Anterior cingulate cortex (tissue), 58 donors: ENCODE data around the gene DNAH10.

Source experiments
- DNase-seq, 58 donors: peaks; one replicate each; lab custom pipeline; 2025; lab: John Stamatoyannopoulos, UW

Gene DNAH10

GRCh38 chr12:123761841-123762714, at the start of gene DNAH10:
TSS of gene DNAH10 (plus strand) at chr12:123762301. CDS start at chr12:123762337, 36 bp downstream.
- peak in 1 of 58 donors; percentile 2 for DNase-seq

DNA sequence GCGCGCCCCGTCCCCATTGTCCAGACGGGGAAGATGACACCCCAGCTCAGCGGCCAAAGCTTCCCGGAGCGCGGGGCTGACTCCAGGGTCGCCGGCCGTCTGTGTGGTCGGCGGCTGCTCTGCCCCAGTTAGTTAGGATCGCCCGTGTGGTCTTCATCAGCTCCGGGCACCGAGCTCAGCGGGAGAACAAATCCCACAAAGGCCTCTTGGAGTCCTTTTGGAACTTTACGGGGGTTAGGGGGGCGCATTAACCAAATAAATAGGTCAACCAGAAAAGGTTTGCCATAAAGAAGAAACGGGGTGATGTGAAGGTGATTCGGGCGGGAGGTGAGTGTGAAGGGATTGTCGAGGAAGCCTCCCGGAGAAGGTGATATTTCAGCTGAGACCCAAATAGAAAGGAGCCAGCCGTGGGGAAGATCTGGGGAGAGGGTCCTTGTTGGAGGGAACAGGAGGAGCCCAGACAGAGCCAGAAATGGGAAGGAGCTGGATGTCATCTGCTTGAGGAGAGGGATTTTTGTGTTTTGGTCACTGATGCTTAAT, 49.3 kb upstream of the DNAH10 start:
- peak in 1 of 58 donors; percentile 3 for DNase-seq

GRCh38 chr12:123713398-123713797, 48.7 kb upstream of the DNAH10 start:
- DNase-seq = peak in 8 of 58 donors; percentile 0 to 23 (median 4)

- DNase-seq = no peak
Measured at GRCh38 chr12:123713823-123714585, 48.1 kb upstream of the DNAH10 start.

- DNase-seq = no peak
Measured at GRCh38 chr12:123715195-123715594, 46.9 kb upstream of the DNAH10 start.

DNA sequence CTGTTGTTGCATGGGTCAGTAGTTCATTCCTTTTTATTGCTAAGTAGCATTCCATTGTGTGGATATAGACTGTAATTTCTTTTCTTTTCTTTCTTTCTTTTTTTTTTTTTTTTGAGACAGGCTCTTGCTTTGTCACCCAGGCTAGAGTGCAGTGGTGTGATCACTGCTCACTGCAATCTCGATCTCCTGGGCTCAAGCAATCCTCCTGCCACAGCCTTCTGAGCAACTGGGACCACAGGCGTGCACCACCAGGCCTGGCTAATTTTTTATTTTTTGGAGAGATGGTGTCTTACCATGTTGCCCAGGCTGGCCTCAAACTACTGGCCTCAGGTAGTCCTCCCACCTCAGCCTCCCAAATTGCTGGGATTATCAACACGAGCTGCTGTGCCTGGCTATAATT, 44.8 kb upstream of the DNAH10 start:
- DNase-seq = no peak

DNA sequence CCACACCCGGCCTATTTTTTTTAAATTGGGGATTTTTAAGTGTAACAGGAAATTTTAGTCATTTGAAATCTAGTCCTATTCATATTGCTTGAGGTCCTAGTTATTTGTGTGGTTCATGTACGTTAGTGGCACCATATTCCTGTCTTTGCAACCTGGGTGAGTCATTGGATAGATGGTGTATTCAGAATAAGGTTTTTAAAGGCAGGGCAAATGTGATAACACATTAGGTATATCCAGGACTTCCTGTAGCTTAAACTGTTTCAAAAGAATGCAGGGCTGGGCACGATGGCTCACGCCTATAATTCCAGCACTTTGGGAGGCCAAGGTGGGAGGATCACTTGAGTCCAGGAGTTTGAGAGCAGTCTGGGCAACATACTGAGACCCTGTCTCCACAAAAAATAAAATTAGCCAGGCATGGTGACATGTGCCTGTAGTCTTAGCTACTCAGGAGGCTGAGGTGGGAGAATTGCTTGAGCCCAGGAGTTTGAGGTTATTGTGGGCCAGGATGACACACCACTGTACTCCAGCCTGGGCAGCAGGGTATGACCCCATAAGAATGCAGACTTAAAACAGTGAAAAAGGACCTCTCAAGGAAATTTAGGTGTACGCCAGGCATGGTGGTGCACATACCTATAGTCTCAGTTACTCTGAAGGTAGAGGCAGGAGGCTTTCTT, 41.8 kb upstream of the DNAH10 start:
- no peak for DNase-seq

- no peak for DNase-seq
Measured at GRCh38 chr12:123721245-123721644, 40.9 kb upstream of the DNAH10 start.

DNA sequence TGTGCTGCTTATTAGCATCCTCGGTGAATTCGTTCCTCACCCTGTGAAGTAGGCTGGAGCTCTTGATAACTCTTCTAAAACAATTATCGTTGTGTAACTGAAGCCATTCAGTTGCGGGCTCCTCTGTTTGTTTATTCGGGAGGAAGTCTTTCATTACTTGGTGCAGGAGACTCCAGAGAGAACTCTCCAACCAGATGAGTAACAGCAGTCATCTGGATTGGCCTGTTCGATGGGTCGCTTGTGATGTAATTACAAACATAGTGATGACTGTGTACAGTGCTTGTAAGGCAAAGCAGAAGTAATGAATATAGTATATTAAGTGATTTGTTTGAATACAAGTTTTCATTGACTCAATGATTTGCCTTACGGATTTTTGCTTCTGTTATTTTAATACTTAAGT, 39.1 kb upstream of the DNAH10 start:
- DNase-seq = no peak

DNA sequence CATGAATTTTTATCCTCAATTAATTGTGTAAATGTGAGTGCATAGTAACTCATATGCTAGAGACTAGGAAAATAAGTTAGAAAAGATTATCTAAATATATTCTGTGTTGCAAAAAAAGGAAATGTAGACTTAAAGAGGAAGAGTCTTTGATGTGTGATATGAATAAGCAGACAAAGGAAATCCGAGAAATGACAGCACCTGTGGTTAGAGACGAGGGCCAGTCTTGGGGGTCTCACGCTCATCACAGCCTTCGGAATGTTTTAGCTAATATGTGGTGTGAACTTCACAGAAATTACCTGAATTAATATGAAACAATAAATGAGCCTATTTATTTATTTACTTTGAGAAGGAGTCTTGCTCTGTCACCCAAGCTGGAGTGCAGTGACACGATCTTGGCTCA, 38.3 kb upstream of the DNAH10 start:
- no peak for DNase-seq

- no peak for DNase-seq
Measured at GRCh38 chr12:123726244-123726643, 35.9 kb upstream of the DNAH10 start.

GRCh38 chr12:123726962-123727361, 35.1 kb upstream of the DNAH10 start:
- DNase-seq = no peak

DNA sequence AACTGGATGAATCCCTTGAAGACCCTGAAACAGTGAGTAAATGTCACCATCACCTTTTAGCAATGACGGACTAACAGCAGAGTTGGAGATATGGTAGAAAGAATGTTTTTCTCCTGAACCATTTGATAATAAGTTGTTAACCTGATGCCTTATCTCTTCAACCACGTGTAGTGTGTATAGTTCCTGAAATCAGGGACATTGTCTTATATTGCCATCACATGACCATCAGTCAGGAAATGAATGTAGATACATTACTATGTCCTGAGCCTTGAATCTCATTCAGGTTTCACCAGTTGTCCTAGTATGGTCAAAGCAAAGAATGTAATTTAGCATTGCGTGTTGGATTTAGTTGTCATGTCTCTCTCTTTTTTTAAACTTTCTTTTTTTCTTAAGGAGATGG, 34.2 kb upstream of the DNAH10 start:
- DNase-seq = no peak

DNA sequence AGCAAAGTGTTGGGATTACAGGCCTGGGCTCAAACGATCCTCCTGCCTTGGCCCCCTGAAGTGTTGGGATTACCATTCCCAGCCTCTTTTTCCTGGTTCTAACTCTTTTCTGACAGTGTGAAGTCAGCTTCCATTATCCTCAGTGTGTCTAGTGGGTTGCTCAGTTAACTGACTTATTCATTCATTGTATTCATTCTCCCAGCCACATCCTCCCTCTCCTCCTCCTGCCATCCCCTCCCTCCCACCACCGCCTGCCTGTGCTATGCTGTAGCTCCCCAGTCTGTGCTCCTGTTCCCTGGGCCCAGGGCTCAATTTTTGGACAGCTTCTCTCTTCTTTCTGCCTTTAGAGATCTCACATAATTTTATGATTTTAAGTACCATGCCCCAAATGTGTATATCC, 30.5 kb upstream of the DNAH10 start:
- DNase-seq = no peak

DNA sequence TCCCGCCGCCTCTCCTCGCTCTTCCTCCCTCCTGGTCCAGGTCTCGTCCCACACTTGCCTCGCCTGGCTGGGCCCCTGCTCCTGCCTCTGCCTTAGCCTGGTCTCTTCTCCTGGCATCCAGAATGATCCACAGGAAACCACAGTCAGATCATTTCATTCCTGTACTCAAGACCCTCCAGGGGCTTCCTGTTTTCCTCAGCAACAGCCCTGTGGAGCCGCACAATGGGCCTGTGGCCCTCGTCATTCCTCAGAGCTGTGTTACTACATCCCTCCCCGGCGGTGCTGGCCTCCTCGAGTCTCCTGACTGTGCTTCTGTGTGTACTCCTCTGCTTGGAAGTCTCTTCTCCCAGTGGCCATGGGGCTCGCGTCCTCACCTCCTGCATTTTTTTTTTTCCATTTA, 29.9 kb upstream of the DNAH10 start:
- no peak for DNase-seq

DNA sequence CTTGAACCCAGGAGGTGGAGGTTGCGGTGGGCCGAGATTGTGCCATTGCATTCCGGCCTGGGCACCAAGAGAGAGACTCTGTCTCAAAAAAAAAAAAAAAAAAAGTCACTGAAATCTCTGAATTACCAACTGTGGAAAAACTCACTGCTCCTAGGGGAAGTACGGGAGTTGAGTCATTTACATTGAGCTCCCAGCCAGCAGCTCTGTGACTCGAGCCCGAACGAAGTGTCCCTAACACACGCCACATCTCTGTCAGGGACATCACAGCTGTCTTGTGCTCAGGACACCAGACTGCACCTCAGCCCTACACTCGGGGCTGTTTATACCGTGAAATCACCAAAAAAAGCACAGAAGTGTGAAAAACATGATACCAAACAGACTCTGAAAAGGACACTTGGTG, 28.9 kb upstream of the DNAH10 start:
- no peak for DNase-seq

DNA sequence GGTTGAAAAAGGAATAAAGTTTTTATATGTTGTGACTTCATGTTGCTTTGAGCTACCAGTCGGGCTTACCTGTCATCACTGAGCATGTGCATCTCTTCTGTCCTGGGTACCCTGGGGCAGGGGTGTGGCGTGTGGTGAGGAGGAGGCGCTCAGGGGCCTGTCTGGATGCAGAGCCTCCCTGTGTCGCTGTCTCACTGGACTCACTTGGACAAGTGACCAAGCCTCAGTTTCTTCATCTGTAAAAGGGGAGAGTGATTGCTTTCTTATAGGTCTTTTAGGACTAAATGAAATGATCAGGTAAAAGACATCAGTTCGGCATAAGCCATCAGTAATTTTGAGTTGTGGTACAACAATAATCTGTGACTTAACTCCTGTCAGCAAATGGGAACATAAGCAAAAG, 27.8 kb upstream of the DNAH10 start:
- no peak for DNase-seq

DNA sequence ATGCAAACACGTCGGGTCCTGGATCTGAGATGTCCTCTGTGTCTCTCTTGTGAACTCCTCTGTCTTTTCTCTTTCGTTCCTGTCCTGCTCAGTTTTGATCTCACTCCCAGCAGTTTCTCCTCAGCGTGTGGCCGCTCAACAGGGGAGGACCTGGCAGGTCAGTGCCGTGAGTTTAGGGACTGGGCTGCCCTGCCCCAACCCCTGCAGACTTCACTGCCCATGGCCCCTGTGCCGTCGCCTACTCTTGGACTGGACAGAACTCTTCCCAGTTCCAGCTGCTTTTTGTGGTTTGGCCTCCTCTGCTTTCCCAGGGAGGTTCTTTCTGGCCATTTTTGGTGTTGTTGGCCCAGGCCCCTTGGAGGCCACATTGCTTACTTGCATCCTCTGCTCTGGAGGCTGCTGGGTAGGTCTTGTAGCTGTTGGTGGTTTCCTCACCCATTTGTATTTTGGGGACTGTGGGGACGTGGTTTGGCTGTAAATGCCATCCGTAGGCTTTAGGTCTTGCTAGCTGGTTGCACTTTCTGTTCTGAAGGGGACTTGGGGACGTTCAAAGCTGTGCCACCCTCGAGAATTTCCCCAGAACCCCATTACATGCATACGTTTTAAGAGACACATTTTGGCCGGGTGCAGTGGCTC, 20.0 kb upstream of the DNAH10 start:
- no peak for DNase-seq

GRCh38 chr12:123743002-123743401, 19.1 kb upstream of the DNAH10 start:
- DNase-seq = no peak

DNA sequence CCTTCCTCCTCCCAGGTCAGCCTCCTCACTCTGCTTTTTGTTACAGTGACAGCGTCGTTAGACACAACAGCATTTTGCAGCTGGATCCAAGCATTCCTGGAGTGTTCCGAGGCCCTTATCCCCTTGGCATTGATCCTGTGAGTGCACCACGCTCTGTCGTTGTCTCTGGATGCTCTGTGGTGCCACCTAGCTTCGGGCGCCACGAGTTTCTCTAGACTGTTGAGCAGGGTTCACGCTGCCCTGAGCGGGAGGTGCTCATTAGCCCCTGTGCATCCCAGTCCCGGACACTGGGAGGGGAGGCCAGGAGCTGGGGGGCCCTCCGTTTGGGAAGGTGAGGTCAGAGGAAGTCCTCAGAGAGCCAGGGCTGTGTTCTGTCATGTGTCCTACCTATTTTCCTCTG, 17.3 kb upstream of the DNAH10 start:
- no peak for DNase-seq
